Measurements from ENCODE around the gene PSME1. TPM values are rescaled to one million over a fixed set of nuclear protein-coding genes. Genes with fewer than 3 reads are reported as not detected.

Gene PSME1
- total RNA-seq, 4 donors from 2014 or later, result 63.3 to 158 (median 87.5) TPM

DNA sequence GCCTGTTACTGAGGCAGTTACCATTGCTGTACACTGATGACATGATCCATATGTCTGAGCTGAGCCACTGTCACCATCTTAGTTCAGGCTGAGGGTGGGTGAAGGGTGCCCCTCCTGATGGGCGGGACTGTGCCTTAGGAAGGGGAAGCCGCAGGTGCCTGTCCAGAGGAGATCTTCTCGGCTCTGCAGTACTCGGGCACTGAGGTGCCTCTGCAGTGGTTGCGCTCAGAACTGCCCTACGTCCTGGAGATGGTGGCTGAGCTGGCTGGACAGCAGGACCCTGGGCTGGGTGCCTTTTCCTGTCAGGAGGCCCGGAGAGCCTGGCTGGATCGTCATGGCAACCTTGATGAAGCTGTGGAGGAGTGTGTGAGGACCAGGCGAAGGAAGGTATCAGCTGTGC lies 15.0 kb downstream of the PSME1 start:
- Histone ChIP-seq H3K27me3 (no peaks in the 10 kb centered on the region), H3K9me3 (no peaks in the 10 kb centered on the region), H3K4me3 (no peak overlapping the region), H3K36me3 (peaks cover 0 to 69% of the 10 kb centered on the region in 2 donors), H3K27ac (no peak overlapping the region), H3K4me1 (peaks cover 10 to 13% of the 10 kb centered on the region in 2 donors)
- ATAC-seq (no peak), DNase-seq (no peak)
- intact Hi-C loops (cut with DNase I; ENCODE audit: low total_unique reads), result no loop called here
- no peak for TF ChIP-seq POLR2A (IDR thresholded peaks at IDR 0.05)
- TF ChIP-seq, protein P1, sequence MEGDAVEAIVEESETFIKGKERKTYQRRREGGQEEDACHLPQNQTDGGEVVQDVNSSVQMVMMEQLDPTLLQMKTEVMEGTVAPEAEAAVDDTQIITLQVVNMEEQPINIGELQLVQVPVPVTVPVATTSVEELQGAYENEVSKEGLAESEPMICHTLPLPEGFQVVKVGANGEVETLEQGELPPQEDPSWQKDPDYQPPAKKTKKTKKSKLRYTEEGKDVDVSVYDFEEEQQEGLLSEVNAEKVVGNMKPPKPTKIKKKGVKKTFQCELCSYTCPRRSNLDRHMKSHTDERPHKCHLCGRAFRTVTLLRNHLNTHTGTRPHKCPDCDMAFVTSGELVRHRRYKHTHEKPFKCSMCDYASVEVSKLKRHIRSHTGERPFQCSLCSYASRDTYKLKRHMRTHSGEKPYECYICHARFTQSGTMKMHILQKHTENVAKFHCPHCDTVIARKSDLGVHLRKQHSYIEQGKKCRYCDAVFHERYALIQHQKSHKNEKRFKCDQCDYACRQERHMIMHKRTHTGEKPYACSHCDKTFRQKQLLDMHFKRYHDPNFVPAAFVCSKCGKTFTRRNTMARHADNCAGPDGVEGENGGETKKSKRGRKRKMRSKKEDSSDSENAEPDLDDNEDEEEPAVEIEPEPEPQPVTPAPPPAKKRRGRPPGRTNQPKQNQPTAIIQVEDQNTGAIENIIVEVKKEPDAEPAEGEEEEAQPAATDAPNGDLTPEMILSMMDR (IDR thresholded peaks at IDR 0.05 in 4 of 5, conservative IDR thresholded peaks at IDR 0.05 in 1 of 5), result no peak
- in situ Hi-C loops (cut with MboI; ENCODE audit: low sequenced_read_pairs in 4 of 4), result no loop called here

- no peaks in the 10 kb centered on the region for H3K9me3 ChIP-seq
- intact Hi-C loops (cut with DNase I; ENCODE audit: low total_unique reads) (no loop called here), in situ Hi-C loops (cut with MboI; ENCODE audit: low sequenced_read_pairs in 4 of 4) (no loop called here)
- H3K4me3 ChIP-seq, result no peak overlapping the region
- H3K27me3 ChIP-seq, result no peaks in the 10 kb centered on the region
- no peak overlapping the region for H3K27ac ChIP-seq
- peaks cover 9 to 11% of the 10 kb centered on the region in 2 donors for H3K4me1 ChIP-seq
- TF ChIP-seq, protein P1 (IDR thresholded peaks at IDR 0.05 in 4 of 5, conservative IDR thresholded peaks at IDR 0.05 in 1 of 5), result no peak
- no peak for TF ChIP-seq POLR2A (IDR thresholded peaks at IDR 0.05)
- no peak for ATAC-seq
- H3K36me3 ChIP-seq, result peaks cover 0 to 74% of the 10 kb centered on the region in 2 donors
- no peak for DNase-seq
These were observed 15.5 kb downstream of the PSME1 start for GRCh38 chr14:24151404-24152080.

DNA sequence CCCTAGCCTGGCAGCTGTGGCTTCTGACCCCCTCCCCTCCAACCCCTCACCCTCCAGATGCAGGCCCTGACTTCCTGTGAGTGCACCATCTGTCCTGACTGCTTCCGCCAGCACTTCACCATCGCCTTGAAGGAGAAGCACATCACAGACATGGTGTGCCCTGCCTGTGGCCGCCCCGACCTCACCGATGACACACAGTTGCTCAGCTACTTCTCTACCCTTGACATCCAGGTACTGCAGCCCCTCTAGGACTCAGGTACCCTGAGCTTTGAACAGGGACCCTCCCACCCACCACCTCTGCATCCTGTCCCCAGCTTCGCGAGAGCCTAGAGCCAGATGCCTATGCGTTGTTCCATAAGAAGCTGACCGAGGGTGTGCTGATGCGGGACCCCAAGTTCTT lies 19.1 kb downstream of the PSME1 start:
- no peak for ATAC-seq
- Histone ChIP-seq H3K4me3 (no peak overlapping the region), H3K27me3 (no peaks in the 10 kb centered on the region), H3K9me3 (no peaks in the 10 kb centered on the region), H3K4me1 (no peaks in the 10 kb centered on the region), H3K36me3 (peaks cover 0 to 82% of the 10 kb centered on the region in 2 donors), H3K27ac (no peak overlapping the region)
- DNase-seq, result no peak
- in situ Hi-C loops (cut with MboI; ENCODE audit: low sequenced_read_pairs in 4 of 4), result no loop called here
- TF ChIP-seq, protein P1 (IDR thresholded peaks at IDR 0.05 in 4 of 5, conservative IDR thresholded peaks at IDR 0.05 in 1 of 5), result no peak
- TF ChIP-seq POLR2A (IDR thresholded peaks at IDR 0.05), result no peak
- intact Hi-C loops (cut with DNase I; ENCODE audit: low total_unique reads), result no loop called here

DNA sequence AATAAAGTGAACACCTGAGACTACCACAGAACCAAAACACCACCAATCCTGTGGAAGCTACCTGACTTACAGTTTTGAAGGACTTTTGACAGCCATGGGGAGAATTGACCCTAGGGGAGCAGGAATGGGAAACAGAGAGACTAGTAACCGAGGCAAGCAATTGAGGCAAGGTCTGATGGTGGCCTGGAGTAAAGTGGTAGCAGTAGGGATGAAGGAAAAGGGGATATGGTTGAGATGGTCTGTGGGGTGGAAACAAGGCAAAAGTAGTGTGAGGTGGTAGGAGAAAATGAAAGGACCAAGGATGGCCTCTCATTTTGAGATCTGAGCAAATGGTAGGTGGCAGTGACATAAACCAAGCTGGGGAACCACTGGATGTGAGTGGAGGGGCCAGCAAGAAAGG lies 20.8 kb downstream of the PSME1 start:
- DNase-seq, result no peak
- in situ Hi-C loops (cut with MboI; ENCODE audit: low sequenced_read_pairs in 4 of 4) (no loop called here), intact Hi-C loops (cut with DNase I; ENCODE audit: low total_unique reads) (no loop called here)
- no peak for ATAC-seq
- no peak overlapping the region for H3K27ac ChIP-seq
- no peak overlapping the region for H3K4me3 ChIP-seq
- H3K9me3 ChIP-seq, result no peaks in the 10 kb centered on the region
- H3K4me1 ChIP-seq, result peaks cover 7 to 14% of the 10 kb centered on the region in 2 donors
- H3K36me3 ChIP-seq, result peaks cover 0 to 73% of the 10 kb centered on the region in 2 donors
- H3K27me3 ChIP-seq, result no peaks in the 10 kb centered on the region
- TF ChIP-seq, protein P1 (IDR thresholded peaks at IDR 0.05 in 4 of 5, conservative IDR thresholded peaks at IDR 0.05 in 1 of 5), result no peak
- no peak for TF ChIP-seq POLR2A (IDR thresholded peaks at IDR 0.05)

DNA sequence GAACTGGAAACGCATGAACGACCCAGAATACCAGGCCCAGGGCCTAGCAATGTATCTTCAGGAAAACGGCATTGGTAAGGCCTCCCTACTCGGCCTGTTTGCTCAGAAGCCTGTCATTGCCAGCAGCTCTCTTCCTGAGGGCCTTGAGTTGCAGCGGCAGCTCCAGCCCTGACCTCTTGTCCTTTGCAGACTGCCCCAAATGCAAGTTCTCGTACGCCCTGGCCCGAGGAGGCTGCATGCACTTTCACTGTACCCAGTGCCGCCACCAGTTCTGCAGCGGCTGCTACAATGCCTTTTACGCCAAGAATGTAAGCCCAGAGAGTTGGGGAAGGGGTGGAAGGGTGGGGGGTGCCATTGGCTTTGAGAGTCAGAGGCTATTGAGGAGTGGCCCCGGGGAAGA lies 21.3 kb downstream of the PSME1 start:
- intact Hi-C loops (cut with DNase I; ENCODE audit: low total_unique reads) (no loop called here), in situ Hi-C loops (cut with MboI; ENCODE audit: low sequenced_read_pairs in 4 of 4) (no loop called here)
- Histone ChIP-seq H3K27ac (no peak overlapping the region), H3K9me3 (no peaks in the 10 kb centered on the region), H3K4me1 (peaks cover 12 to 19% of the 10 kb centered on the region in 2 donors), H3K27me3 (no peaks in the 10 kb centered on the region), H3K36me3 (peaks cover 0 to 68% of the 10 kb centered on the region in 2 donors), H3K4me3 (no peak overlapping the region)
- DNase-seq (no peak), ATAC-seq (no peak)
- TF ChIP-seq, protein P1 (IDR thresholded peaks at IDR 0.05 in 4 of 5, conservative IDR thresholded peaks at IDR 0.05 in 1 of 5), result no peak
- TF ChIP-seq POLR2A (IDR thresholded peaks at IDR 0.05), result no peak

All from gastrocnemius medialis (tissue), 4 donors.